ENCODE results near the gene GTF2A1L.

DNA sequence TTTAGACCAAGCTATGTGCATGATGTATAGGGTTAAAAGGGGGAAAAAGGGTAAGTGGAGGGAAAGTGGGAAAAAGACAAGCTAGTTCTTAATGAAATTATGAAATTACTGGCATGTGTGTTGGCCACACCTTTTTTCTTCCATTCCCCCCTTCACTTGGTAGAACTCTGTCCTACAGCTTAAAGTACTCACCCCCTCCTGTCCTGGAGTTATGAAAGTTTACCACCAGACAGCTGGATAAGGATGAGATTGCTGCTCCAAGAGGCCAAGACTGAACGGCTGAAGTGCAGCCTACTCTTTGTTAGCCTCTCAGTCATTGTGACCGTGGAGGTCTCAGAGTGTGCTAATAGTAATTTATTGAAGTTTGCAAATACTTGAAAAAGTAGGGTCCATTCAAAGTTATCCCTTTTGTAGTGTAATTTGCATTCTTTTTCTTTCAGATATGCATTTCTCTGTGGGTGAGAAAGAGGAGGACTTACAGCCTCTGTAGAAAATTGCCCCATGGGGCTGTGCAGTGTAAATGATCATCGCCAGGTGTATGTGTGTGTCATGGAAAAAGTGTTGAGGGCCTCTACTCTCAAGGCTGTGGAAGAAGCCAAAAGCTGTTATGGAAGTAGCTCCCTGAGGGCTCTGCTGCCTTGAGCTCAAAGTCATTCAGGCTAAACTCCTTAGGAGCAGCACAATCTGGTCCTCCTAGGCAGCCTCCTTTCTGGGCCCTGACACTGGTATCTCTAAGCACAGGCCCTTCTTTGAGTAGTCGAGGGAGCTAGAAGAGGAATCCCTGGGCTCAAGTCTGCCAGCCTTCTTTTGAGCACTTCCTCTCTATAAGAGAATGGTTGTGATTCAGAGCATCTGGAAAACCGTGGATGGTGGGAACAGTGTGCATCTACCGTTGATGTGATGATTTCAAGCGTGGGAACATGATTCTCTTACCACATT lies 91.7 kb downstream of the GTF2A1L start:
- TF ChIP-seq, protein P1, sequence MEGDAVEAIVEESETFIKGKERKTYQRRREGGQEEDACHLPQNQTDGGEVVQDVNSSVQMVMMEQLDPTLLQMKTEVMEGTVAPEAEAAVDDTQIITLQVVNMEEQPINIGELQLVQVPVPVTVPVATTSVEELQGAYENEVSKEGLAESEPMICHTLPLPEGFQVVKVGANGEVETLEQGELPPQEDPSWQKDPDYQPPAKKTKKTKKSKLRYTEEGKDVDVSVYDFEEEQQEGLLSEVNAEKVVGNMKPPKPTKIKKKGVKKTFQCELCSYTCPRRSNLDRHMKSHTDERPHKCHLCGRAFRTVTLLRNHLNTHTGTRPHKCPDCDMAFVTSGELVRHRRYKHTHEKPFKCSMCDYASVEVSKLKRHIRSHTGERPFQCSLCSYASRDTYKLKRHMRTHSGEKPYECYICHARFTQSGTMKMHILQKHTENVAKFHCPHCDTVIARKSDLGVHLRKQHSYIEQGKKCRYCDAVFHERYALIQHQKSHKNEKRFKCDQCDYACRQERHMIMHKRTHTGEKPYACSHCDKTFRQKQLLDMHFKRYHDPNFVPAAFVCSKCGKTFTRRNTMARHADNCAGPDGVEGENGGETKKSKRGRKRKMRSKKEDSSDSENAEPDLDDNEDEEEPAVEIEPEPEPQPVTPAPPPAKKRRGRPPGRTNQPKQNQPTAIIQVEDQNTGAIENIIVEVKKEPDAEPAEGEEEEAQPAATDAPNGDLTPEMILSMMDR (IDR thresholded peaks at IDR 0.05; ENCODE audit: extremely low read depth in 1 of 2, insufficient read depth in 1 of 2, low read depth in 1 of 2, low read length in 2 of 2): no peak
- TF ChIP-seq EZH2 (IDR thresholded peaks at IDR 0.05; ENCODE audit: borderline replicate concordance, low read depth, low read length, severe bottlenecking) (no peak), POLR2A (IDR thresholded peaks at IDR 0.05; ENCODE audit: low read depth, low read length) (no peak)
